GM21737 (cell line): ENCODE data around the gene CPXM1.
"Not testable (repeated sequence)": the region's sequence is repeated elsewhere in the genome, so short reads cannot be mapped to it uniquely, and the experiment has no call there.

Source experiments
- ATAC-seq: cut with Tn5 transposase; IDR thresholded peaks from one replicate; pipeline ENCODE4 v1.9.1; 2021; ENCODE audit warnings: mild to moderate bottlenecking, moderate library complexity; ENCODE audit not compliant: unreplicated experiment

The CPXM1 gene

DNA sequence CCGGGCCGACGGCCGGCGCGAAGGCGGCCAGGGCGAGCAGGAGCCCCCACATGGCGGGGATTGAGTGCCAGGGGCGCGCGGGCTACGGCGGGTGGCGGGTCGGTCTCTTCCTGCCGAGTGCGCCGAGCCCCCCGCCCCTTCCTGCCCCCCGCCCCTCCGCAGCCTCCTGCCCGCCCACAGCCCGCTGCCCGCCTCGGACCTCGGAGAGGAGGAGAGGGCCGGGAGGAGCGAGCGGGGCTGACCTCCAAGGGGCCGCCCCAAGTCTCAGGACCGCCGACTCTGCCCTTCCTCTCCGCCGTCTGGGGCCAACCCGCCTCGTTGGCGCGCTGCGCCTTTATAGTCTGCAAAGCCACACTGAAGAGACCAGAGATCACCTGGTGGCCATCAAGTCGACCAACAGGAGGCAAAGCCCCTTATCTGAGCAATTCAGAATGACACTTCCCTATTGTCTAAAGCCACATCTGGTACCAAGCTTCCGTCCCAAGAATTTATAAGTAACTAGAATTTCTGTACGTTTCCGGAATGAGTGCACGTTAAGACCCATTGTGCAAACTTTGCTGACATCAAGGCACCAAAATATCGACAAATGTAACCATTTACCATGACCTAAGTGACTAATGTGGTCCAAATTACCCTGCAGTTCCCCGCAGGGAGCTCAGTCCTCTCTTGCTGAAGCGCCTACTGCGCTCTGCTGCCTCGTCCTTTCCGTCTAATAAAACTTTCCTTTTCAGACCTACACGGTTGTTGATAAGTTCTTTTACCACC lies at the start of gene CPXM1:
CPXM1 (minus strand) TSS at position 107 of the 765 bp plus-strand sequence; CDS start at position 52, 55 bp downstream.
- peak; percentile 52 for ATAC-seq

GRCh38 chr20:2849529-2849928 lies 49.1 kb upstream of the CPXM1 start:
- no peak for ATAC-seq

- no peak for ATAC-seq
These were observed 47.4 kb upstream of the CPXM1 start for GRCh38 chr20:2847802-2848201.

DNA sequence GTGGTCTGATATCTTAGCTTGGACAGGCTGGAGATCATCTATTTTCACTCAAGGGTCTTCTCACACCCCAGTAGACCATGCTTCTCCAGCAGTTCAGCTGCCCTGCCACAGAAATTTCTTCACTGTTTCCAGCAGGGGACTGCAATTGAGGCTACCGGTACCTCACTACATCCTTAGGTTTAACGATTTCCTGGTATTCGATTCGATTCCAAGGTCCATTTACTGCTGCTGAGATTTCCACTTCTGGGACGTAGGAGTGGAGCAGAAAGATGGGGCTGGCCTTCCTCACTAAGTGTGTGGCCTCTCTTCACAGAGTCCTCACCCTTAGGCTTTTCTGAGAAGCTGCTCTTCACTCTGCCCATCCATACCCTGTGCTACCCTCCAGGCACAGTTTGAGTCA lies 46.3 kb upstream of the CPXM1 start:
- ATAC-seq, result no peak

DNA sequence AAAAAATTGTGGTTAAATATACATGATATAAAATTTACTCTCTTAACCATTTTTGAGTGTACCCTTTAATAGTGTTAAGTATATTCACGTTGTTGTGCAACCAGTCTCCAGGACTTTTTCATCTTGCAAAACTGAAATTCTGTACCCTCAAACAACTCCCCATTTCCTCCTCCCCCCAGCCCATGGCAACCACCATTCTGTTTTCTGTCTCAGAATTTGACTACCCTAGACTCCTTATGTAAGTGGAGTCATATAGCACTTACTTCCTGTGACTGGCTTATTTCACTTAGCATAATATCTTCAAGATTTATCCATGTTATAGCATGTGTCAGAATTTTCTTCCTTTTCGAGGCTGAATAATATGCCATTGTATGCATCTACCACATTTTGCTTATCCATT lies 45.2 kb upstream of the CPXM1 start:
- no peak for ATAC-seq

DNA sequence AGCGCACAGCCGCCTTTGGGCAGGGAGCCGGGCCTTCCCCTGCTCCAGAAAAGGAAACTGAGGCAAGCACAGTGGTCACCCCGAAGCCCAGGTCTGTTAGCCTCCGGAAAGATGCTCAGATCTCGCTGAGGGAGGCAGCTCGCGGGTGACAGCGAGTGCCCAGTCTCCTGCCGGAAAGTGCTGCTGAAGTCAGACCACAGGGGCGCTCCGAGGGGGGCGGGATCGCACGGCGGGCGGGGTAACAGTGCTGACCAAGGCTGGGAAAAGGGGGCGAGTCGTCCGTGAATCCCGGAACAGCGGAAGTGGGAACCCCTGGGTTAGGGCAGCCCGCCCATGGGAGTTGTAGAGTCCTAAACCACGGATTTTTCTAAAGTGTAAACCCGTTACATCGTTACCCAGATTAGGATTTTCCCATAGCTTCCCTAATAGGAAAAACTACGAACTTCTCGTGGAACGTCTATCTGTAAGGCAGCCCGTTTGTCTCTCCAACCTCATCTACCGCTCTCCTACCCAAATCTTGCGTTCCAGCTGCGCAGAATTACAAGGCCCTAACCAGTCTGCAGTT lies 40.6 kb upstream of the CPXM1 start:
- ATAC-seq, result peak; percentile 32

GRCh38 chr20:2840138-2840966 lies 39.9 kb upstream of the CPXM1 start, which contains the start of the genes PCED1A and VPS16:
Gene PCED1A, minus strand, starts transcription at chr20:2840655. Its CDS starts 743 bp downstream, at chr20:2839912.
Gene VPS16, plus strand, starts transcription at chr20:2840745. Its CDS starts 30 bp downstream, at chr20:2840775.
- peak; percentile 92 for ATAC-seq

DNA sequence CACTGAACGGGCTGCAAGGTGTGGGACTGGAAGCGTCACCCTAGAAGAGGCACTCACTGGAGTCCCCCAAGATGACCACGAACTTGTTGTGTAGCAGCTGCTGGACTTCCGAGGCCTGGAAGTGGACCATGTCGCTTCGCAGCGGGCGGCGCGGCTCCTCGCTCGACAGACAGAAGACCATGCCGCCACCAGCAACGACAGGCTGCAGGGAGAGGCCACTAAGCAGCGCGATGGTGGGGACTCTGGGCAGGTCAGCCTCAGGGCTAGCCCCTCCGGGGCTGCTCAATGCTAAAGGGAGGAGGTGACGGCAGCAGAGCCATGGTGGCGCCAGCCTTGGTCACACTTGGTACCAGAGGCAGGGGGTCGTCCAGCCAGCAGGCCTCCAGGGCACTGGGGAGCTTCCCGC lies 39.3 kb upstream of the CPXM1 start:
- no peak for ATAC-seq

GRCh38 chr20:2838847-2839671 lies 38.6 kb upstream of the CPXM1 start:
- no peak for ATAC-seq

GRCh38 chr20:2838170-2838797 lies 37.9 kb upstream of the CPXM1 start:
- ATAC-seq, result no peak

- ATAC-seq, result no peak
These were observed 37.0 kb upstream of the CPXM1 start for GRCh38 chr20:2837221-2837960.

DNA sequence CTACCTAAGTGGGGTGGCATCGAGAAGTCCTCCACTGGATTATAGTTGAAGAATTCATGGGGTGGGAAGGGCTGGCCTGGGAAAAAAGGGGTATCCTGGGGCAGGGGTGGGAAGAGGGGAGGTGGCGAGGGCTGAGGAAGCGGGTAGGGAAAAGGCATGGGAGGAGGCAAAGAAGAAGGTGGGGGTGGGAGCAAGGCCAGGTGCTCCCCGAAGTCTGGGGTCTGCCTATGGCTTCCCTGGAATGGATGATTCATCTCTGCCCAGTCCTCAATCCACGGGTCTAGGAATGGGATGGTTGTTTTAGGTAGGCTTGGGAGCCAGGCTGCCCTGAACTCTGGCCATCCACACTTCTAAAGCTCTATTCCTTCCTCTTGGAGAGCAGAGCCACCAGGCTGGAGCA lies 35.6 kb upstream of the CPXM1 start:
- no peak for ATAC-seq

DNA sequence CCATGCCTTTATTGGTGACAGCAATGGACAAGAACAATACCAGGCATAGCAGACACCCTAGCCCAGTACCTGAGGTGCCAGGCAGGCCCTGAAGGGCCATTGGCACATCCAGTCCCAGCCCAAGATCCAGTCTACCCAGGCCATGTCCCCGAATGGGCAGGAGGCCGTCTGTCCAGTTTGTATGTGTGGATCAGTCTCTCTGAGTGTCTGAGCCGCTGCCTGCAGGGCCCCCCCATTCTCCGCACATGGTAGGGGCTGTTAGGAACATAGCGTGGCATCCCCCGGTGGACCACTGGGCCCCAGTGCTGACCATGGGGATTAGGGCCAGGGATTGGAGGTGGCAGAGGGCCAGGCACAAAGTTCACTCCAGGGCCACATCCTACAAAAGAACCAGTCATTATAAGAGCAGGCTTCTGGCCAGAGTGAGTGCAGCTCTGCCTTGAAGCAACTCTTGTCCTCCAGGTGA lies 34.9 kb upstream of the CPXM1 start:
- ATAC-seq, result no peak

DNA sequence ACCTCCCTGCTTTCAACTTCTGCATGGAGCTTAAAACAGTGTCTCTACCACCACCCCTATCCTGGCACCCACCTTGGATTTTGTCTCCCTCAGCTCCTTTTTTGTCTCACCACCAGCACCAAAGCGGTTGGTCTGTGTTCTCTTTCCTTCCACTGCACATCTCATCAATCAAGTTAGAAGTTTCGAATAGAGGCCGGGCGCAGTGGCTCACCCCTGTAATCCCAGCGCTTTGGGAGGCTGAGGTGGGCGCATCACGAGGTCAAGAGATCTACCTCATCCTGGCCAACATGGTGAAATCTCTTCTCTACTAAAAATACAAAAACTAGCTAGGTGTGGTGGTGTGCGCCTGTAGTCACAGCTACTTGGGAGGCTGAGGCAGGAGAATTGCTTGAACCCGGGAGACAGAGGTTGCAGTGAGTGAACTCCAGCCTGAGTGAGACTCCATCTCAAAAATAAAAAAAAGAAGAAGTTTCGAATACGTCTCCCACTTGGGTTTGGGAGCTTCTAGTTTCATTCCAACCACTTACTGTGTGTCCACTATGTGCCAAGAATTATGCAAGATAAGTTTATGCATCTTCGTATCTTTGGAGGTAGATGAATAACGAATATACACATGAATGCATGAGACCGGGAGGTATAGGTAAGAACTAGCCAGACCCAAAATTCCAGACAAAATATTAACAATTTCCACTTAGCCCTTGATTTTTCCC lies 34.1 kb upstream of the CPXM1 start:
- no peak for ATAC-seq

- no peak for ATAC-seq
These were observed 33.3 kb upstream of the CPXM1 start for GRCh38 chr20:2833761-2834160.

DNA sequence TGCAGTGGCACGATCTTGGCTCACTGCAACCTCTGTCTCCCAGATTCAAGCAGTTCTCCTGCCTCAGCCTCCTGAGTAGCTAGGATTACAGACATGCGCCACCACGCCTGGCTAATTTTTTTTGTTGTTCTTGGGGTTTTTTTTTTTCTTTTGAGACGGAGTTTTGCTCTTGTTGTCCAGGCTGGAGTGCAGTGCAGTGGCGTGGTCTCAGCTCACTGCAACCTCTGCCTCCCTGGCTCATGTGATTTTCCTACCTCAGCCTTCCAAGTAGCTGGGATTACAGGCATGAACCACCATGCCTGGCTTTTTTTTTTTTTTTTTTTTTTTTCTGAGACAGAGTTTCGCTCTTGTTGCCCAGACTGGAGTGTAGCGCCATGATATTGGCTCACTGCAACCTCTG lies 30.8 kb upstream of the CPXM1 start:
- not testable (repeated sequence) for ATAC-seq

DNA sequence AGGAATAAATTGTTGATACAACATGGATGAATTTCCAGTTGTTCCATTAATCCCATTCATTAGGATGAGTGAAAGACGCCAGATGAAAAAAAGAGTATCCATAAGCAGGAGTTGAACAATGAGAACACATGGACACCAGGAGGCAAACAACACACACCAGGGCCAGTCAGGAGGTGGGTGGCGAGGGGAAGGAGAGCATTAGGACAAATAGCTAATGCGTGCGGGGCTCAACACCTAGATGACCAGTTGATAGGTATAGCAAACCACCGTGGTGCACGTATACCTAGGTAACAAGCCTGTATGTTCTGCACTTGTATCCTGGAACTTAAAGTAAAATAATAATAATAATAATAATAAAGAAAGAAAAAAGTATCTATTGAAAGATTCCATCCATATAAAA lies 28.9 kb upstream of the CPXM1 start:
- ATAC-seq, result no peak

GRCh38 chr20:2826655-2827054 lies 26.2 kb upstream of the CPXM1 start:
- ATAC-seq, result no peak

DNA sequence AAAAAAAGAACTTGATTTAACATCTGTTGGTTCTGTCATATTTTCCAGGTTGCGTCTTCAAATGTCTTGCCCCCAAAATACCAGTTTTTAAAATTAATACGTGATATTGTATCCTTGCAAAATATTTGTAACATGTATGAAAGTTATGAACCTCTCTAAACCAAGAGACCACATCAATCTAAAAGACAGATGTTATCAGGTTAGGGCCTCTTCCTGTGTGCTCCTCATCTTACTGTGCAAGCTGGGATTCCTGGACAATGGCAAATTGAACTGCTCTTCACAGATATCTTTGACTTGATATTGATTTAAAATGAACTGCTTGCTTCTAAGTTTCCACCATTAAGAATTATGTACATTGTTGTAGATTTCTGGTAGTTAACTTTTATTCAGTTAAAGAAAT lies 25.3 kb upstream of the CPXM1 start:
- no peak for ATAC-seq
